ENCODE measurements around the gene DSC1.

DSC1 gene

DNA sequence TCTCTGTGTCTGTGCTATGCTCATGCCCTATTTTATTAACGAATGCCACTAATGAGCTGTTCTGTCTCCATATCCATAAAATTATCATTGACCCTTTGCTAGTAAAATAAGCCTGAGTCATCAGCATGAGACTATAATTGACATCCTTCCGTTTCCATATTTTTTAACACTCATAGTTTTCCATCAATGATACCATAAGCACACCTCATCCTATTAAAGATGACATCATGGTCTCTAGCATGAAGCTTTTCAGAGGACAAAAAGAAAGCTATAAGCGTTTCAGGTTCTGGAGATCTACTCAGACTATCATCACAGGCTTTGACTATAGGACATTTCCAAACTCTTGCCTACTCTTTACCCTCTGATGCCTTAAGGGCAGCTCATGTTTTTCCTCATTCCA lies 59.2 kb downstream of the DSC1 start:
- no peak for DNase-seq (ENCODE audit: low read depth)

DNA sequence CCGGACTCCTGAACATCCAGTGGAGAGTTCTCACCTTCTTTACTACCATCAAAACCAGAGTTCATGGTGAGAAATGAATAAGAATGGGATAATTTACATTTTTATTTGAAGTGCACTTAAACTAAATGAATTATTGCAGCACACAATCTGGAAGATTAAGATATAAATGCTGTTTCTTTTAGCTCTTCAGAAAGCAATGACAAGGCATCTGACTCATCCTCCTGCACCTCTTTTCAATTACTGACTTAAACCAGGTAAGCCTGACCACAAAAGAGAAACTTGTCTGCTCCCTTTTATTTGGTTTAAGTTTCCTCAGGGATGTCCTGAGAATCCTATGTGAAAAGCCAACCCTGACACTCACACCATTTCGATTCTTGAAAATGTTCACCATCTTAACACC lies 59.7 kb downstream of the DSC1 start:
- DNase-seq (ENCODE audit: low read depth): no peak

DNA sequence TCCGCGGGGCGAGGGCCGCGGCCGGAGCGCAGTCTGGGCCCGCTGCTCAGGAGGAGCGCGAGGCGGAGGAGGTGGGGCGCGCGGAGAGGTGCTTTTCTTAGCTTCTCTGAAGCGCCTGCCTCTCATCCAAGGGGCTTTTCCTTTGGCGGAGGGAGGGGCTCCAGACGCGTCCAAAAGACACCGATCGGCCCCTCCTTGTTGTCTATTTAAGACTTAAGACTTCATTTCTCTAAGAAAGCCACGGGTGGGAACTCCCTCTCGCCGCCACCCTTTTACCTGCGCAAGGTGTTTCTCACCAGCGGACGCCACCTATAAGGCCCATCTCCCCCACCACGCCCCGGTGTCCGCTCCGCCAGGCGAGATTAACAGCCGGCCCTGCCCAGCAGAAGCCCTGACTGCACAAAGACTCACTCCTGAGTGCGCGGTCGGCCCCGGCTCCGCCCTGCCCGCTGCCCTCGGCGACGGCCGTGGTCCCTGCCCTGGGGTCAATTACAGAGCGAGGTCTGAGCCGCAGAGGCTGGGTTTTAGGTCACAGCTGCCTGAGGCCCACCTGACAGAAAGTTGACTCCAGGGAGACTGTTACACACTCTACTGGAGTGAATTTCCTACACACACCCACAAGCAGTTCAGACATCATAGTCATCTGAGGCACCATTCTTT lies 60.5 kb downstream of the DSC1 start, which contains the start of gene DSC2:
Gene DSC2 (minus strand): TSS at position 397 of the 660 bp plus-strand sequence. CDS start 450 bp downstream, outside the sequence.
- no peak for DNase-seq (ENCODE audit: low read depth)

DNA sequence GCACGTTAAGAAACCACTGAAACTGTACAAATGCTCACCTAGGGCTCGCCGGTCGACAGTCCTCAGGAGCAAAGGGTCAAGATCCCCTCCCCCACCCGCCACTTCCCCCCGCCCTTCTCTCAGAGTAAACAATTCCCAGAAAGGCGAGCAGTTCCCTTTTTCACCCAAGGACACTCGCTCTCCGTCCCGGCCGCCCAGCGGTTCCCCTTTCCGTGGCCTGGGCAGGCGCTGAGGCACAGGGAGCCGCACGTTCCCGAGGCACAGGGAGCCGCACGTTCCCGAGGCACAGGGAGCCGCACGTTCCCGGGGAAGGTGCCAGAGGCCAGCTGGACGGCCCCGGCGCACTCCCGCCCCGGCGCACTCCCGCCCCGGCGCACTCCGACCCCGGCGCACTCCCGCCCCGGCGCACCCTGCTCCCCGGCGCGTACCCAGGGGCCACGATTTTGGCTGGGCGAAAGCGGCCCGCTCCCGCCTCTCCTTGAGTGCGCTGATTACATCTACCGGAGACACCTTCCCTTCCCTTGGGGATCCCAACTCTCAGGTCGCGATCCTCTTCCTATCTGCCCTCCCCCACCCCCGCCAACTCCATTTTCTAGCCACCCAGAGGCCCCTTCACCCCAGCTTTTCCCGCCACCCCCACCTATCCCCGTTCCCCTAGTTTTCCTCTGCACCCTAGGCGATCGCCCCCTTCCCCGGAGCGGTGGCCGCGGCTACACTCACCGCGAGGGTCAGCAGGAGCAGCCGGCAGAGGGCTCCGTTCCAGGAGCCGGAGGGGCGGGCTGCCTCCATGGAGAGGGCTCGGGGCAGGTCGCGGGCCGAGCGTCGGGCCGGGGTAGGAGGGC lies 61.3 kb downstream of the DSC1 start:
- no peak for DNase-seq (ENCODE audit: low read depth)

DNA sequence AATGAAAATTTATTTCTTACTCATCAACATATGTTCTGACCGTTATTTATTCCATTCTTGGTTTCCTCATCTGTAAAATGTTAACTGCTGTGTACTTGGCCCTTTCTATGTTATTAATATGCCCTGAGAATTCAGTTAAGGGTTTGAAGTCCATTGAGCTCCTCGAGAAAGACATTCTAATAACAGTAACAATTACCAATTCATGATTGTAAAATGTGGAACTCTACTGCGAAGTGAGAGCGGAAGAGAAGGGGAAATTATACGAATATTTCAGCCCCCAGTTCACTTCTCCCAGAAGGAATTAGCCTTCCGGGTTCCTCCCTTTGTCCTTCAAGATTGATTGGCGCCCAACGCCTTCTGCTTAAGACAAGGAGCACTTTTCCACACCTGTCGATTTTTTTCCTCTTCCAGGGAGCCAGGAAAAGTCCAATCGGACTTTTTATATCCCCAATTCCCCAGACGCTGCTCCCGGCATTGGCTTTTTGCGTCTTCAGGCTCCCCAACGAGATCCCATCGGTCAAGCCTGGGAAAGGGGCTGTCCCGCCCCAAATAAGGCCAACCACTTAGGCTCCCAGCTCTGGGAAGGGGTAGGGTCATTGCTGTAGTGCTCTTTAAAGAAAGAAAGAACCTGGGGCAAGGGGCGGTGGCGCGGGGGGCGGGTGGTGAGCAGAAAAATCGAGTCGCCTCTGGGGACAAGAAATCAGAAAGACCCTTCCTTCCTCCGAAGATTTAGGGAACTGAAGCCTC lies 62.0 kb downstream of the DSC1 start:
- no peak for DNase-seq (ENCODE audit: low read depth)

DNA sequence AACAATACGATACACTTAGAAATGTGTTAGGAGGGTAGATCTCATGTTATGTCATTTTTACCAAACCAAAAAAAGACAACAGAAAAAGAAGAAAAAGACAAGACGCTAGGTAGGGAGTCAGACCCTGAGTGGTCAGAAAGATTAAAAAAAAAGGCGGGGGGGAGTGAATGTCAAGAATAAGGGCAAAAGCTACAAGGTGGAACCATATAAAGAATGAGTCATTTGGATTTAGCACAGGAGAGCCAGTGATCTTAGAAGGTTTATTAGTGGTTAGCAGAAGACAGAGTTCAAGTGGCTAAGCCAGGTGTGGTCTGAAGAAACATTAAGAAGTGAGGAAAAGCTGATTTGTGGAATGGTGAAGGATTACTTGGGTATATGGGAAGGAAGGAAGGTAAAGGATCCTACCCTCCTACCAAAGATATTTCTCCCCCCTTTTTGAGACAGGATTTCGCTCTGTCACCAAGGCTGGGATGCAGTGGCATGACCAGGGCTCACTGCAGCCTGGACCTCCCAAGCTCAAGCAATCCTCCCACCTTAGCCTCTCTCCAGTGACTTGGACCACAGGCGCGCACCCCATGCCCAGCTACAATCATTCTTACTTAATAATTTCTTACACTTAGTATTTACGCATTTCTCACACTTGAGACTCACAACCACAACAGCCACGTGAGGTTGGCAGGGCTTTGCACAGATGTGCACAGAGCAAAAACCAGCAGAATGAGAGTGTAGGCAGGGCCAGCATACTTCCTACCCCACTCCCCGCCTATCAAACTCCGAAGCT lies 63.0 kb downstream of the DSC1 start:
- no peak for DNase-seq (ENCODE audit: low read depth)

DNA sequence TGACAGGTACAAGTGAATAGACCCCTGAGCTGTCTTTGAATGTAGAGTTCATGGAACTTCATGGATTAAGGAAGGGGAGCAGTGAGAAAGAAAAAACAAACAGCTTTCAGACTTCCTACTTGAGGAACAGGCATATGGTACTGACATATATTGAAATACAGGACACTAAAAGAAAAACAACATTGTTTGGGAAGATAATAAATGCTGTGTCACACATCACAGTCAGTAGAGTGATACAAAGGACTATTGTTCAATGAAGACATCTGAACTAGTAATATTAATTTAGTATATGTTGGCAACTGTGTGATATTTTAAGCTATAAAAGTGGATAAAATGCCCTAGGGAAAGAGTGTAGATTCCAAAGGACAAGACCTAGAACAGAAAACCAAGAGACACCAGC lies 63.8 kb downstream of the DSC1 start:
- DNase-seq (ENCODE audit: low read depth): no peak

DNA sequence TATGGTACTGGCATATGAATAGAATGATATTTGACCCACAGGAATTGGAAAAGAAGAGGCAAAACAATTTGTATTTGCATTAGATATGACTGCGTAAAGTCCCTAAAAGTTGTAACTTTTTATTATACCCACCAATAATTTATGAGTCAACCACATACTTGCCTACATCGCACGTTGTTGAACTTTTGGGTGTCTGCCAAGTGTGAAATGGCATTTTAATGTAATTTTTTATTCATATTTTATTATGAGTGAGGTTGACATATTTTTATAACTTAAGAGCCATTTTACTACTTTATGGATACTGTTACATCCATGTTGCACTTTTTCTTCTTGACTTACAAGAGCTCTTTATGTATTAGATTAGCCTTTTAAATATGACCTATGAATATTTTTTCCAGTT lies 65.0 kb downstream of the DSC1 start:
- DNase-seq (ENCODE audit: low read depth): no peak

DNA sequence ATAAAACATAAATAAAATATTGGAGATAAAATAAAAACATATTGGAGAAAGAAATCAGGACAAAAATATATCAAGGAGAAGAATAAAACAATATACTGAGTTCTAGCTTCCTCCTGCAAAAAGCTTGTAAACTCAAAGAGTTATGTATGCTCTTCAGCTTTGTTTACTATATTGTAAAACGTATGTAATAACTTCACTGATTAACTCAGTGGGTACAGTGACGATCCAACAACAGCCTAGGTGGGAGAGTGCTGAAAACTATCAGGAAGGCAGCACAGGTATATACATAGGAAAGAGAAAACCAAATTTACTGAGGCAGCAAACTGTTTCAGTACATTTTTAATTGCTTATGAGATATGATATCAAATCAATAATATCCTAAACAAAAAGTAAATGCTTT lies 68.8 kb downstream of the DSC1 start:
- DNase-seq (ENCODE audit: low read depth): no peak

DNA sequence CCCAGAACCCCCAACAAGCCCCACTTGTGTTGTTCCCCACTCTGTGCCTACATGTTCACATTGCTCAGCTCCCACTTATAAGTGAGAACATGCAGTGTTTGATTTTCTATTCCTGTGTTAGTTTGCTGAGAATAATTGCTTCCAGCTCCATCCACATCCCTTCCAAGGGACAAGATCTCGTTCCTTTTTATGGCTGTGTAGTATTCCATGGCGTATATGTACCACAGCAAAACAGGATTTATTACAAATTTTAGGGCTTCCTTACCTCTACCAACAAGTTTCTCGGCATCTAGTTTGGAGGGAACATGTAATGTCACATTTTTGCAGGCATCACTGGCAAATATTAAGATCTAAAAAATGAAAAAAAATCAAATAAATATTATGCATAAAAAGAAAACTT lies 69.4 kb downstream of the DSC1 start:
- DNase-seq (ENCODE audit: low read depth): no peak

DNA sequence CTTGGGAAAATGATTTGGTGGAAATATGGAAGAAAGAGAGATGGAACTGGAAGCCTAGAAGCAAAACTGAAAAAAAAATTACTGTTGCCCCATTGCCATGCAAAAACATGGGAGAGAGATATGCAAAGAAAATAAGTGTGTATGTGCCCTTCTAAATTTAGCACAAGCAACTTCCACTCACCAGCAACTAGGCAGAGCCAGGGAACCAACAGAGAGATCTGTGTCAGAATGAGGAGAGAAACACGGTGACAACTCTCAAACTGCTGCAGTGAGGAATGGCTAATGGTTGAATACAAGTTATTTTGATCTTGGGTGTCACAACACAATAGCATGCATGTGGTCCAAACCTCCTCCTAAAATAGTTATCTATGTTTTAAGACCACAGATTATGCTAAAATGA lies 71.3 kb downstream of the DSC1 start:
- DNase-seq (ENCODE audit: low read depth): no peak

DNA sequence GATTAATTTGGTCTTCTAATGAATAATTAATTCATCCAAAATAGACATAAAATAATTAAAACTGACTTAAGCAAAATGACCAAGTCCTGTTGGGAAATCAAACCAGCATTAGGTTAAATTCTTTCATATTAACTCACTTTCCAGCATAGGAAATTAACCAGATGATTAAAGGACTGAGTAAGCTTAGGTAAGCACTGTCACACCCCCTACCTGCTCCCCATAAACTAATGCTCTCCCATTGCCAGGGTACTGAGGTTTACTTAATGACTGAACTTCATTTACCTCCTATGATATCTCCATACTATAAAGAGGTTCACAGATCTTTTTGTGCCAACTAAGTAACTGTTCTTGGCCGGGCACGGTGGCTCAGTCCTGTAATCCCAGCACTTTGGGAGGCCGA lies 74.1 kb downstream of the DSC1 start:
- DNase-seq (ENCODE audit: low read depth): no peak

DNA sequence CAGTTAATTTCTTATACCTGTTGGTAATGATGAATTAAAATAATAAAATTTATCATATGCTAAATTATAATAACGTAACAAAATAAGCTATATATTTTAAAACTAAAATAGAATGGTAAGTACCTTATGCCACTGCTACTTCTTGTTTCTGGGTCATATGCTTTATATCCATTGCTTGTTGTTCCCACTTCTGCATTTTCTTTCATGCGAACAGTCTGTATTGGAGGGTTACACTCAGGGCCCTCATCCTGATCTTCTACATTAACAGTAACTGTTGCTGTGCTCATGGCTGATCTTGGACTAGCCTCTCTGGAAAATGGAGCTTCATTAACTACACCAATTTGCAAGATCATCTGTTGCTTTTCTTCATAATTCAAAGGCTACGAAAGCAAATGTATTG lies 82.7 kb downstream of the DSC1 start:
- no peak for DNase-seq (ENCODE audit: low read depth)

Data from non-pigmented ciliary epithelial cell (primary cell).